Measurements from ENCODE around the gene ANO1.

The ANO1 gene

DNA sequence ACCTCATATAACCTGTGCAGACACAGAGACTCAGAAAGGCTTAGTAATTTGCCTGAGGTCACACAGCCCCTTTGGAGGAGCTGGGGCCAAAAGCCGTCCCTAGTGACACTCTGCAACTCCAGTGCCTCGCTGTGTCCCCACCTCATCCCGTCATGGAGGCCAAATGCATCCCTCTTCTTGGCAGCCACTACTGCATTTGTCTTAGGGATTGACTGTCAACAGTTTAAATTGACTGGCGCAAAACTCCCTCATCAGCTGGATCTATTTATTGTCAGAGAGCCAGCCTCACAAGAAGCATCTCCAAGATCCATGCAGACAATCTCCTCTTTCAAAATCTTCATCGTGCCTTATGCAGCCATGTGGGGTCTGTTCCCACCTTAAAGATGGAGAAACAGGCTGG lies 35.7 kb downstream of the ANO1 start:
- no peak for ATAC-seq
- TF ChIP-seq OSR1 (CRISPR knock-in tag; IDR thresholded peaks at IDR 0.05): no peak
- no peak for TF ChIP-seq SNAI2 (CRISPR knock-in tag; IDR thresholded peaks at IDR 0.05)
- TF ChIP-seq ZNF8 (CRISPR knock-in tag; IDR thresholded peaks at IDR 0.05): no peak
- no peak for TF ChIP-seq ZNF70 (CRISPR knock-in tag; IDR thresholded peaks at IDR 0.05)
- no peak for TF ChIP-seq ARNTL (CRISPR knock-in tag; IDR thresholded peaks at IDR 0.05; ENCODE audit: borderline replicate concordance, low read depth)
- TF ChIP-seq, protein P1, sequence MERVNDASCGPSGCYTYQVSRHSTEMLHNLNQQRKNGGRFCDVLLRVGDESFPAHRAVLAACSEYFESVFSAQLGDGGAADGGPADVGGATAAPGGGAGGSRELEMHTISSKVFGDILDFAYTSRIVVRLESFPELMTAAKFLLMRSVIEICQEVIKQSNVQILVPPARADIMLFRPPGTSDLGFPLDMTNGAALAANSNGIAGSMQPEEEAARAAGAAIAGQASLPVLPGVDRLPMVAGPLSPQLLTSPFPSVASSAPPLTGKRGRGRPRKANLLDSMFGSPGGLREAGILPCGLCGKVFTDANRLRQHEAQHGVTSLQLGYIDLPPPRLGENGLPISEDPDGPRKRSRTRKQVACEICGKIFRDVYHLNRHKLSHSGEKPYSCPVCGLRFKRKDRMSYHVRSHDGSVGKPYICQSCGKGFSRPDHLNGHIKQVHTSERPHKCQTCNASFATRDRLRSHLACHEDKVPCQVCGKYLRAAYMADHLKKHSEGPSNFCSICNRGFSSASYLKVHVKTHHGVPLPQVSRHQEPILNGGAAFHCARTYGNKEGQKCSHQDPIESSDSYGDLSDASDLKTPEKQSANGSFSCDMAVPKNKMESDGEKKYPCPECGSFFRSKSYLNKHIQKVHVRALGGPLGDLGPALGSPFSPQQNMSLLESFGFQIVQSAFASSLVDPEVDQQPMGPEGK (CRISPR knock-in tag; IDR thresholded peaks at IDR 0.05; ENCODE audit: borderline replicate concordance): no peak
- TF ChIP-seq, protein P2, sequence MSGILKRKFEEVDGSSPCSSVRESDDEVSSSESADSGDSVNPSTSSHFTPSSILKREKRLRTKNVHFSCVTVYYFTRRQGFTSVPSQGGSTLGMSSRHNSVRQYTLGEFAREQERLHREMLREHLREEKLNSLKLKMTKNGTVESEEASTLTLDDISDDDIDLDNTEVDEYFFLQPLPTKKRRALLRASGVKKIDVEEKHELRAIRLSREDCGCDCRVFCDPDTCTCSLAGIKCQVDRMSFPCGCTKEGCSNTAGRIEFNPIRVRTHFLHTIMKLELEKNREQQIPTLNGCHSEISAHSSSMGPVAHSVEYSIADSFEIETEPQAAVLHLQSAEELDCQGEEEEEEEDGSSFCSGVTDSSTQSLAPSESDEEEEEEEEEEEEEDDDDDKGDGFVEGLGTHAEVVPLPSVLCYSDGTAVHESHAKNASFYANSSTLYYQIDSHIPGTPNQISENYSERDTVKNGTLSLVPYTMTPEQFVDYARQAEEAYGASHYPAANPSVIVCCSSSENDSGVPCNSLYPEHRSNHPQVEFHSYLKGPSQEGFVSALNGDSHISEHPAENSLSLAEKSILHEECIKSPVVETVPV (CRISPR knock-in tag; IDR thresholded peaks at IDR 0.05): no peak
- TF ChIP-seq, protein P3, sequence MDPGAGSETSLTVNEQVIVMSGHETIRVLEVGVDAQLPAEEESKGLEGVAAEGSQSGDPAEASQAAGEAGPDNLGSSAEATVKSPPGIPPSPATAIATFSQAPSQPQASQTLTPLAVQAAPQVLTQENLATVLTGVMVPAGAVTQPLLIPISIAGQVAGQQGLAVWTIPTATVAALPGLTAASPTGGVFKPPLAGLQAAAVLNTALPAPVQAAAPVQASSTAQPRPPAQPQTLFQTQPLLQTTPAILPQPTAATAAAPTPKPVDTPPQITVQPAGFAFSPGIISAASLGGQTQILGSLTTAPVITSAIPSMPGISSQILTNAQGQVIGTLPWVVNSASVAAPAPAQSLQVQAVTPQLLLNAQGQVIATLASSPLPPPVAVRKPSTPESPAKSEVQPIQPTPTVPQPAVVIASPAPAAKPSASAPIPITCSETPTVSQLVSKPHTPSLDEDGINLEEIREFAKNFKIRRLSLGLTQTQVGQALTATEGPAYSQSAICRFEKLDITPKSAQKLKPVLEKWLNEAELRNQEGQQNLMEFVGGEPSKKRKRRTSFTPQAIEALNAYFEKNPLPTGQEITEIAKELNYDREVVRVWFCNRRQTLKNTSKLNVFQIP (CRISPR knock-in tag; IDR thresholded peaks at IDR 0.05; ENCODE audit: borderline replicate concordance, low read depth): no peak
- TF ChIP-seq ZFP3 (CRISPR knock-in tag; IDR thresholded peaks at IDR 0.05): no peak
- TF ChIP-seq ZFP30 (CRISPR knock-in tag; IDR thresholded peaks at IDR 0.05): no peak
- no peak for TF ChIP-seq CSDC2 (CRISPR knock-in tag; IDR thresholded peaks at IDR 0.05)
- TF ChIP-seq BACH2 (CRISPR knock-in tag; IDR thresholded peaks at IDR 0.05; ENCODE audit: borderline replicate concordance): no peak
- TF ChIP-seq GLIS3 (CRISPR knock-in tag; IDR thresholded peaks at IDR 0.05): no peak
- TF ChIP-seq ESRRG (CRISPR knock-in tag; IDR thresholded peaks at IDR 0.05): no peak
- TF ChIP-seq, protein P4, sequence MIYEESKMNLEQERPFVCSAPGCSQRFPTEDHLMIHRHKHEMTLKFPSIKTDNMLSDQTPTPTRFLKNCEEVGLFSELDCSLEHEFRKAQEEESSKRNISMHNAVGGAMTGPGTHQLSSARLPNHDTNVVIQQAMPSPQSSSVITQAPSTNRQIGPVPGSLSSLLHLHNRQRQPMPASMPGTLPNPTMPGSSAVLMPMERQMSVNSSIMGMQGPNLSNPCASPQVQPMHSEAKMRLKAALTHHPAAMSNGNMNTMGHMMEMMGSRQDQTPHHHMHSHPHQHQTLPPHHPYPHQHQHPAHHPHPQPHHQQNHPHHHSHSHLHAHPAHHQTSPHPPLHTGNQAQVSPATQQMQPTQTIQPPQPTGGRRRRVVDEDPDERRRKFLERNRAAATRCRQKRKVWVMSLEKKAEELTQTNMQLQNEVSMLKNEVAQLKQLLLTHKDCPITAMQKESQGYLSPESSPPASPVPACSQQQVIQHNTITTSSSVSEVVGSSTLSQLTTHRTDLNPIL (CRISPR knock-in tag; IDR thresholded peaks at IDR 0.05; ENCODE audit: low read depth): no peak
- TF ChIP-seq, protein P5, sequence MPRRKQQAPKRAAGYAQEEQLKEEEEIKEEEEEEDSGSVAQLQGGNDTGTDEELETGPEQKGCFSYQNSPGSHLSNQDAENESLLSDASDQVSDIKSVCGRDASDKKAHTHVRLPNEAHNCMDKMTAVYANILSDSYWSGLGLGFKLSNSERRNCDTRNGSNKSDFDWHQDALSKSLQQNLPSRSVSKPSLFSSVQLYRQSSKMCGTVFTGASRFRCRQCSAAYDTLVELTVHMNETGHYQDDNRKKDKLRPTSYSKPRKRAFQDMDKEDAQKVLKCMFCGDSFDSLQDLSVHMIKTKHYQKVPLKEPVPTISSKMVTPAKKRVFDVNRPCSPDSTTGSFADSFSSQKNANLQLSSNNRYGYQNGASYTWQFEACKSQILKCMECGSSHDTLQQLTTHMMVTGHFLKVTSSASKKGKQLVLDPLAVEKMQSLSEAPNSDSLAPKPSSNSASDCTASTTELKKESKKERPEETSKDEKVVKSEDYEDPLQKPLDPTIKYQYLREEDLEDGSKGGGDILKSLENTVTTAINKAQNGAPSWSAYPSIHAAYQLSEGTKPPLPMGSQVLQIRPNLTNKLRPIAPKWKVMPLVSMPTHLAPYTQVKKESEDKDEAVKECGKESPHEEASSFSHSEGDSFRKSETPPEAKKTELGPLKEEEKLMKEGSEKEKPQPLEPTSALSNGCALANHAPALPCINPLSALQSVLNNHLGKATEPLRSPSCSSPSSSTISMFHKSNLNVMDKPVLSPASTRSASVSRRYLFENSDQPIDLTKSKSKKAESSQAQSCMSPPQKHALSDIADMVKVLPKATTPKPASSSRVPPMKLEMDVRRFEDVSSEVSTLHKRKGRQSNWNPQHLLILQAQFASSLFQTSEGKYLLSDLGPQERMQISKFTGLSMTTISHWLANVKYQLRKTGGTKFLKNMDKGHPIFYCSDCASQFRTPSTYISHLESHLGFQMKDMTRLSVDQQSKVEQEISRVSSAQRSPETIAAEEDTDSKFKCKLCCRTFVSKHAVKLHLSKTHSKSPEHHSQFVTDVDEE (CRISPR knock-in tag; IDR thresholded peaks at IDR 0.05): no peak

DNA sequence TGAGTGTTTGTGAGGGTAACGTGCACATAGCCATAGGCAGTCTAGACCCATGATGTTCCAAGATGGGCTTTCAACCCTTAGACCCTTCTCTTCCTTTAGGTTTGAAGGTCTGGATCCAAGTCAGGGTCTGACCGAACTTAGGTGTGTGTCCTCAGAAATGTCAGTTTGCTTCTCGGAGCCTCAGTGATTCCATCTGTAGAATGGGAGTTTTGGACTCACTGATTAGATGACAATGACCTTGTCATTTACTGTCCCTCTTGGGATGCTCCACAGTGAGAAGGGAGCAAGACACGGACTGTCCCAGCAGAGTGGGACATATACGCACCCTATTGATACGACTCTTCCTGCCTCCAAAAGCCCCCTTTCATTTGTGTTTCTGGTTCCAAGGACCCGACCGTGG lies 37.7 kb downstream of the ANO1 start:
- no peak for ATAC-seq
- TF ChIP-seq, protein P5 (CRISPR knock-in tag; IDR thresholded peaks at IDR 0.05): no peak
- TF ChIP-seq RARB (CRISPR knock-in tag; IDR thresholded peaks at IDR 0.05) (no peak), TOX (CRISPR knock-in tag; IDR thresholded peaks at IDR 0.05; ENCODE audit: borderline replicate concordance) (no peak), CSDC2 (CRISPR knock-in tag; IDR thresholded peaks at IDR 0.05) (no peak), SNAI2 (CRISPR knock-in tag; IDR thresholded peaks at IDR 0.05) (no peak), ESRRG (CRISPR knock-in tag; IDR thresholded peaks at IDR 0.05) (no peak), ZFP3 (CRISPR knock-in tag; IDR thresholded peaks at IDR 0.05) (no peak), GLIS3 (CRISPR knock-in tag; IDR thresholded peaks at IDR 0.05) (no peak), ISL1 (CRISPR knock-in tag; IDR thresholded peaks at IDR 0.05) (no peak)
- TF ChIP-seq, protein P3 (CRISPR knock-in tag; IDR thresholded peaks at IDR 0.05; ENCODE audit: borderline replicate concordance, low read depth): no peak
- TF ChIP-seq, protein P2 (CRISPR knock-in tag; IDR thresholded peaks at IDR 0.05): no peak

All from SK-N-SH treated with all-trans-retinoic acid at 6 μM for 48 hours (cell line).